IMR-90 (cell line): ENCODE results near the gene USP54.

Source experiments
- BHLHE40 ChIP-seq: fragments of 150-350 bp; IDR thresholded peaks from 2 replicates; pipeline ENCODE4 v1.6.1; 2016; ENCODE audit warnings: mild to moderate bottlenecking, low read depth, low read length
- CEBPB ChIP-seq: IDR thresholded peaks from 2 replicates; pipeline ENCODE4 v1.6.1; 2012; ENCODE audit warnings: low read depth, low read length, improper control_type of control experiment
- MAZ ChIP-seq: IDR thresholded peaks from 2 replicates; pipeline ENCODE4 v1.6.1; 2012; ENCODE audit warnings: low read depth, mild to moderate bottlenecking, low read length, improper control_type of control experiment, moderate library complexity, borderline replicate concordance
- NFE2L2 ChIP-seq: fragments of 150-350 bp; IDR thresholded peaks from 2 replicates; pipeline ENCODE4 v1.6.1; 2016; ENCODE audit warnings: low read depth, mild to moderate bottlenecking, low read length
- POLR2A ChIP-seq: IDR thresholded peaks from 2 replicates; pipeline ENCODE4 v1.6.1; 2012; ENCODE audit warnings: mild to moderate bottlenecking, low read depth, low read length
- RFX5 ChIP-seq: IDR thresholded peaks from 2 replicates; pipeline ENCODE4 v1.8.0; 2012; ENCODE audit warnings: low read depth, mild to moderate bottlenecking, low read length, moderate library complexity
- SMC3 ChIP-seq: fragments of 150-350 bp; IDR thresholded peaks from 2 replicates; pipeline ENCODE4 v1.6.1; 2016; ENCODE audit warnings: low read depth, mild to moderate bottlenecking, antibody characterized with exemption, low read length, moderate library complexity
- TF ChIP-seq, protein P1 (sequence below): conservative IDR thresholded peaks from 2 replicates; pipeline ENCODE4 v1.5.1; 2012; ENCODE audit warnings: mild to moderate bottlenecking, low read depth, low read length, improper control_type of control experiment

DNA sequence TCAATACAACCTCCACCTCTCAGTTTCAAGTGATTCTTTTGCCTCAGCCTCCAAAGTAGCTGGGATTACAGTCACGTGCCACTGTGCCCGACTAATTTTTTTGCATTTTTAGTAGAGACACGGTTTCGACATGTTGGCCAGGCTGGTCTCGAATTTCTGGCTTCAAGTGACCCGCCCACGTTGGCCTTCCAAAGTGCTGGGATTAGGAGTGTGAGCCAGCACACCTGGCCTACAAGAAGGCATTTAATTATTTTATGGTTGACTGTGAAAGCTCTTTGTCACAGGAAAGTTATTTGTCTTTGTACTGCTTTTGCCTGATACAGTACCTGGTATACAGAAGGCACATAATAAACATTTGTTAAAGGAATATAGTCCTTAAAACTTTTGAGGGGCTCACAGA, 37.3 kb upstream of the USP54 start:
- no peak for TF ChIP-seq POLR2A
- TF ChIP-seq BHLHE40 = no peak
- TF ChIP-seq, protein P1, sequence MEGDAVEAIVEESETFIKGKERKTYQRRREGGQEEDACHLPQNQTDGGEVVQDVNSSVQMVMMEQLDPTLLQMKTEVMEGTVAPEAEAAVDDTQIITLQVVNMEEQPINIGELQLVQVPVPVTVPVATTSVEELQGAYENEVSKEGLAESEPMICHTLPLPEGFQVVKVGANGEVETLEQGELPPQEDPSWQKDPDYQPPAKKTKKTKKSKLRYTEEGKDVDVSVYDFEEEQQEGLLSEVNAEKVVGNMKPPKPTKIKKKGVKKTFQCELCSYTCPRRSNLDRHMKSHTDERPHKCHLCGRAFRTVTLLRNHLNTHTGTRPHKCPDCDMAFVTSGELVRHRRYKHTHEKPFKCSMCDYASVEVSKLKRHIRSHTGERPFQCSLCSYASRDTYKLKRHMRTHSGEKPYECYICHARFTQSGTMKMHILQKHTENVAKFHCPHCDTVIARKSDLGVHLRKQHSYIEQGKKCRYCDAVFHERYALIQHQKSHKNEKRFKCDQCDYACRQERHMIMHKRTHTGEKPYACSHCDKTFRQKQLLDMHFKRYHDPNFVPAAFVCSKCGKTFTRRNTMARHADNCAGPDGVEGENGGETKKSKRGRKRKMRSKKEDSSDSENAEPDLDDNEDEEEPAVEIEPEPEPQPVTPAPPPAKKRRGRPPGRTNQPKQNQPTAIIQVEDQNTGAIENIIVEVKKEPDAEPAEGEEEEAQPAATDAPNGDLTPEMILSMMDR = no peak
- no peak for TF ChIP-seq MAZ
- no peak for TF ChIP-seq SMC3
- no peak for TF ChIP-seq NFE2L2
- no peak for TF ChIP-seq CEBPB
- TF ChIP-seq RFX5 = no peak
